Activated CD8-positive, alpha-beta memory T cell treated with anti-CD3 and anti-CD28 coated beads for 36 hours (primary cell): ENCODE results near the gene SLC30A5. TPM values are rescaled to one million over a fixed set of nuclear protein-coding genes. Genes with fewer than 3 reads are reported as not detected.
"Not testable (repeated sequence)": the region's sequence is repeated elsewhere in the genome, so short reads cannot be mapped to it uniquely, and the experiment has no call there.

Source experiments
- CTCF ChIA-PET: fragments of 350-600 bp; sonication (Branson Sonifier 250); formaldehyde crosslinking; loops from one replicate; lab custom pipeline; 2021; ENCODE audit warnings: antibody characterized with exemption; lab: Charles Lee
- POLR2A ChIA-PET: fragments of 350-600 bp; sonication (Branson Sonifier 250); formaldehyde crosslinking; loops from one replicate; lab custom pipeline; 2021; ENCODE audit warnings: antibody characterized with exemption; lab: Charles Lee
- total RNA-seq, 2 experiments: library from RNA; stranded (reverse); gene quantifications; one replicate each; pipeline ENCODE4 v1.2.3, GENCODE V29; 2021

SLC30A5 gene
- 10 to 100 TPM; 65.4 to 70.9 TPM for total RNA-seq

- CTCF ChIA-PET: interaction anchor here (0.6 to 1.6 kb wide), 25 partner anchors 8 to 904 kb away, joined by 3 to 9 read pairs (median 4); partner anchors contain the start of genes AK6, CCNB1, CENPH and RAD17
- POLR2A ChIA-PET: interaction anchor here (0.5 to 1.4 kb wide), 5 partner anchors 13 to 276 kb away, joined by 3 to 5 read pairs (median 3); partner anchors contain the start of genes AK6, RAD17 and TAF9
Observed at GRCh38 chr5:69093771-69094482, at the start of gene SLC30A5. Gene SLC30A5 (plus strand): TSS chr5:69094014. CDS start chr5:69094256, 242 bp downstream.

DNA sequence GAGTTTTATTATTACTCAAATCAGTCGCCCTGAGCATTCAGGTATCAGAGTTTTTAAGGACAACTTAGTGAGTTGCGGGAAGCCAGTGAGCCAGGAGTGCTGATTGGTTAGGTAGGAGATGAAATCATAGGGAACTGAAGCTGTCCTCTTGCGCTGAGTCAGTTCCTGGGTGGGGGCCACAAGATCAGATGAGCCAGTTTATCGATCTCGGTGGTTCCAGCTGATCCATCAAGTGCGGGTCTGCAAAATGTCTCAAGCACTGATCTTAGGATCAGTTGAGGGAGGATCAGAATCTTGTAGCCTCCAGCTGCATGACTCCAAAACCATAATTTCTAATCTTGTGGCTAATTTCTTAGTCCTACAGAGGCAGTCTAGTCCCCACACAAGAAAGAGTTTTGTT is 48.6 kb upstream of the SLC30A5 start:
- CTCF ChIA-PET: interaction anchor here (0.6 to 1.1 kb wide), 3 partner anchors 10 to 49 kb away, joined by 3 read pairs; partner anchors contain the start of gene SLC30A5
- POLR2A ChIA-PET: not testable (repeated sequence)

- ChIA-PET POLR2A (no interaction called here), CTCF (no interaction called here)
Observed at GRCh38 chr5:69046375-69046957, 47.3 kb upstream of the SLC30A5 start.

- POLR2A ChIA-PET: no interaction called here
- CTCF ChIA-PET: no interaction called here
Observed at GRCh38 chr5:69048230-69048629, 45.6 kb upstream of the SLC30A5 start.

DNA sequence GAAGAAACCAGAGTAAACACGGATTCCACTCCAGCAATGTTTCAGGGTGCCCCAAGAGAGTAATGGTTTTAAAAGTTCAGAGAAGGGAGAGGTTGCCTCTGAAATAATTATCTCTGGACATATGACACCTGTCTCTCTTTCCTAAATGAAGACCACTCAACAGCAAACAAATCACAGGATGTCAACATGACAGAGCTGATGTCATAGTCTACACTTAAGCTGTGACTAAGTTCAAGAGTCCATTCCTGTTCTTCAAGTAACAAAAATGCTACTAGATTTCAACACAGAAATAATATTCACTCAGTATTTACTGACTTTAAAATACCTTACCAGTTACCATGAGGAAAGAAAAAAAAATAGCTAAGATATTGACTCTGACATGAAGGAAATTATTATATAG is 44.7 kb upstream of the SLC30A5 start:
- CTCF ChIA-PET: no interaction called here
- POLR2A ChIA-PET: no interaction called here

- ChIA-PET POLR2A (no interaction called here), CTCF (no interaction called here)
Observed at GRCh38 chr5:69049796-69050195, 44.0 kb upstream of the SLC30A5 start.

DNA sequence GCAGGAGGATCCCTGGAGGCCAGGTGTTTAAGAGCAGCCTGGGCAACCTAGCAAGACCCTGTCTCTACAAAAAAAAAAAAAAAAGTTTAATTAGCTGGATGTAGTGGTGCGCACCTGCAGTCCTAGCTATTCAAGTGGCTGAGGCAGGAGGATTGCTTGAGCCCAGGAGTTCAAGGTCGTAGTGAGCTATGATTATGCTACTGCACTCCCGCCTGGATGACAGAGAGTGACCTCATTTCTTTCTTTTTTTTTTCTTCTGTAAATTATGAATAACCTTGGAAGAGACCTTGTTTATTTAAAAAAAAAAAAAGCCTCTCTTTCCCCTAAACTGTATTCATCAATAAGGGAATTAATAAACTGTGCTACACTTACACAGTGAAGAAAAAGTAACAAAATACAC is 43.6 kb upstream of the SLC30A5 start:
- ChIA-PET CTCF (no interaction called here), POLR2A (no interaction called here)

DNA sequence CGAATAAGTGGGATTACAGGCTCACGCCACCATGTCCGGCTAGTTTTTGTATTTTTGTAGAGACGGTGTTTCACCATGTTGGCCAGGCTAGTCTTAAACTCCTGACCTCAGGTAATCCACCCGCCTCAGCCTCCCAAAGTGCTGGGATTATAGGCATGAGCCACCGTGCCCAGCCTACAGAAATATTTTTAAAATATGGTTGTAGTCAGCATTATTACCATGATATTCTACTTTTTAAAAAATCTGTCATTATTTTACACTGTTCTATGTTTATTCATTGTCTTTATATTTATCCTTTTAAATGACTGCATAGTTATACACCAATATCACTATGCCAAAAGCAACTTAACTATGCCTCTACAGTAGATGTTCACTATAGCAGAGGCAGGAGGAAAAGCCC is 41.6 kb upstream of the SLC30A5 start:
- CTCF ChIA-PET: no interaction called here

DNA sequence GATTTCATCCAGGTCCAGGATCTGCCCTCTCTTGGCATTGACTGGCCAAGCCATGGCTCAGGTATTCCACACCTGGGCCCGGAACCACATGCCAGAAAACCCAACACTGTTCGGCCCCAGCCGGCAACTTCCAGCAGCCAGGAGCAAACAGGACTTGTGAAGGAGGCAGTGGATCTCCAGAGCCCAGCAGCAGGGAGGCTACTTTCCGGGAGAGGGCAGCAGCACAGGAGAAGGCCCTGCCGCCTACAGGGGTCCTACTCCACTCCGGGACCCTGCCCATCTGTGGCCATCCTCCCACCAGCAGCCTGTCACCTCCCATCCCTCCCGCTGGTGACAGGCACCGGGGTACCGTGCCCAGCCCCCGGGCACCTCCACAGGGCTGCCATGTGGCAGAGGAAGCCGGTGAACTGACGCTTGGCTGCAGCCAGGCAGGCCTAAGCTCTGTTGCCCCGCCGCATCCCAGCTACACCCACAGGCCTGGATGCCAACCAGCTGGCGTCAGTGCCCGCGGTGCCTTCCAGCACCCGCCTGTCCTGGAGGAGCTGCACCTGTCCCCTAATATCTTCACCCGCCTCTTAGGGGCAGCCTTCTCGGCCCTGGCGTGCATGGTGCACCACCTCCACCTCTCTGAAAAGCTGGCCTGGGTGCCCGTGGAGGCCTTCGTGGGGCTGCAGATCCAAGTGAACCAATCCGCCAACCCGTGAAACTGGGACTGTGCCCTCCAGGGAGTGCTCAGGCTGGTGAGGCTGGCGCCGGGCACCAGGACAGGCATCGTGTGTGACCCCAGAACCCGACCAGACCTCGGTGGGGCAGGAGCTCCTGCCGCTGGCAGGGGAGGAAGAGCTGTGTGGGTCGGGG is 18.9 kb upstream of the SLC30A5 start:
- ChIA-PET POLR2A (no interaction called here), CTCF (no interaction called here)

More for the DNA sequence above, 41.6 kb upstream of the SLC30A5 start:
- POLR2A ChIA-PET: no interaction called here

DNA sequence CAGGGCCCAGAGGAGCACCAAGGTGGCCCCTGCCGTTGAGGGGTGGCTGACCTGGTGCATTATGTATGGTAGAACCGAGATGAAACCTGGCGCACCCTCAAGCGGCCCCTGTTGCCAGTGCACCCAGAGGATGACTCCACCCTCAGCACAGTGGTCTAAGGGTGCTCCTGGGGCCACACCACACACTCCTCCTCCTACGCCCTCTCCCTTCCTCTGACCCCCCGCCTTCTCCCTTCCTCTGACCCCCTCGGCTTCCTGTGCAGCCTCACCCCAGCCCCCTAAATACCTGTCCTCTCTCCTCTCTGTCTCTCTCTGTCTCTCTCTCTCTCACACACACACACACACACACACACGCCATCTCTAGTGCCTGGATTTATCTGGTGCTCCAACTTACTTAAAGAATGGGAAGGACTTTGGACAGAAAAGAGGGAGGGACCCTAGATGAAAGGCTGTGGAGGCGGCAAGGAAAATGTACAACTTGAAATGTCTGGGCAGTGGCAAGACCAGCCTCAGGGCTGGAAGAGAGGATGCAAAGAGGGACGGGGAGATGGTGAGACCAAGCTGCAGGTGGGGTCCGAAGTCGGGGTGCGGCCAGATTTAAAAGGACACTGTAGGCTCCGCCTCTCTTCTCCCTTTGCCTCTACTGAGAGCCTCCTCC is 18.2 kb upstream of the SLC30A5 start:
- ChIA-PET POLR2A (no interaction called here), CTCF (no interaction called here)

GRCh38 chr5:69078921-69079540 is 14.8 kb upstream of the SLC30A5 start:
- ChIA-PET CTCF (no interaction called here), POLR2A (no interaction called here)

DNA sequence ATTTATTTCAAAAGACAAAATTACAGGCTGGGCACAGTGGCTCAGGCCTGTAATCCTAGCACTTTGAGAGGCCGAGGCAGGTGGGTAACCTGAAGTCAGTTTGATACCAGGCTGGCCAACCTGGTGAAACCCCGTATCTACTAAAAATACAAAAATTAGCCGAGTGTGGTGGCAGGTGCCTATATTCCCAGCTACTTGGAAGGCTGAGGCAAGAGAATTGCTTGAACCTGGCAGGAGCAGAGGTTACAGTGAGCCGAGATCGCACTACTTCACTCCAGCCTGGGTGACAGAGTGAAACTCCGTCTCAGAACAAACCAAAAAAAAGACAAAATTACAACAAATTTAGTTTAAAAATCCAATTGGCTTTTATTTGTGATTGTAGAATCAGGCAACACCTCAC is 14.3 kb upstream of the SLC30A5 start:
- ChIA-PET POLR2A (no interaction called here), CTCF (no interaction called here)

- CTCF ChIA-PET: interaction anchor here (1.9 kb wide), 1 partner anchor 10 kb away, joined by 9 read pairs; the partner anchor contains the start of gene SLC30A5
- POLR2A ChIA-PET: no interaction called here
Observed at GRCh38 chr5:69083412-69083811, 10.4 kb upstream of the SLC30A5 start.

- CTCF ChIA-PET: interaction anchor here (1.9 kb wide), 1 partner anchor 9 kb away, joined by 9 read pairs; the partner anchor contains the start of gene SLC30A5
- POLR2A ChIA-PET: no interaction called here
Observed at GRCh38 chr5:69084195-69084594, 9.6 kb upstream of the SLC30A5 start.

DNA sequence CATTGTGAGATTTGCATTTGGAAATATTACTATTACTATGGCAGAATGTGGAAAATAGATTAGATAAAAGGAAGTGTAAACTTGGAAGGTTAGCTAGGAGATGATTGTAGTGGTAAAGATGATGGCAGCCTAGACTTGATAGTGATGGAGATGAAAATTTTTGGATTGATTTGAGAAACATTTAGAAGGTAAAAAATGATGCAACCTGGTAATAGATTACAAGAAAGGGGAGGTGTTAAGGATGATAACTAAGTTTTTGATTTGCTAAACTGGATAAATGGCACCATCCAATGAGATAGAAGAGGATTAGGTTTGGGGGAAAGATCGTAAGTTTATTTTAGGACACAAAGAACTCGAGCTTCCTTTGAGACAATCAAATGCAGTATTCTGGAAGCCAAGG is 8.9 kb upstream of the SLC30A5 start:
- ChIA-PET CTCF (interaction anchor here (0.8 kb wide), 1 partner anchor 9 kb away, joined by 4 read pairs; the partner anchor contains the start of gene SLC30A5), POLR2A (no interaction called here)

GRCh38 chr5:69086206-69086605 is 7.6 kb upstream of the SLC30A5 start:
- ChIA-PET CTCF (interaction anchor here (0.7 kb wide), 1 partner anchor 7 kb away, joined by 4 read pairs; no protein-coding TSS in a partner anchor), POLR2A (no interaction called here)

GRCh38 chr5:69088006-69088405 is 5.8 kb upstream of the SLC30A5 start:
- CTCF ChIA-PET, POLR2A ChIA-PET: not testable (repeated sequence)

DNA sequence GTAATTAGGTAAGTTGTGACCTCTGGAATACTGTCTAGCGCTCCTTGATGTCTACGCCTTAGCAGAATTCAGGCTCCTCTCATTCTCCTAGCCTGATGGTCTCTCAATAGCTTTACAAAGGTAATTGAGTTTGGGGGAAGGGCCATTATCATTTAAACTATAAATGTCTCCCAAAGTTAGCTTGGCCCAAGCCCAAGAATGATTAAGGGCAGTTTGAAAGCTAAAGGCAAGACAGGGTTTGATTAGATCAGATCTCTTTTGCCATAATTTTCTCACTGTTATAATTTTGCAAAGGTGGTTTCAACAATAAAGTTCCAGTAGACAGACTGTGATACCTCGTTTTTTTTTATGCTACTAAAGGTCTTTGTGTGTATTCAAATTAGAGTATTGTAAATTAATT is 3.7 kb upstream of the SLC30A5 start:
- ChIA-PET POLR2A (no interaction called here), CTCF (no interaction called here)

DNA sequence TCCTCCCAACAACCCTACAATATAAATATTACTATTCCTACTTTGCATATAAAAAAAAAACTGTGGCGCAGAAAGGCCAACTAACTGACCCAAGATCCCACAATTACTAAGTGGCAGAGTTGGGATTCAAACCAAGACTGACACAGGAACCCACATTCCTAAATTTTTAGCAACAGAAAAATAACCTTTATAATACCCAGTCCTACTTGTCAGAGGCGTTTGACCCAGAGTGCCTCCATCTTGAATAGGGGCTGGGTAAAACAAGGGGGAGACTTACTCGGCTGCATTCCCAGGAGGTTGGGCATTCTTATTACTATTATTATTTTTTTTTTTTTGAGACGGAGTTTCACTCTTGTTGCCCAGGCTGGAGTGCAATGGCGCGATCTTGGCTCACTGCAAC is 2.0 kb upstream of the SLC30A5 start:
- ChIA-PET CTCF (no interaction called here), POLR2A (no interaction called here)
